Measurements from ENCODE around the gene SMARCC2. TPM values are rescaled to one million over a fixed set of nuclear protein-coding genes. Genes with fewer than 3 reads are reported as not detected.

Gene SMARCC2
- total RNA-seq, 1 experiment from 2014 or later: 129 TPM

DNA sequence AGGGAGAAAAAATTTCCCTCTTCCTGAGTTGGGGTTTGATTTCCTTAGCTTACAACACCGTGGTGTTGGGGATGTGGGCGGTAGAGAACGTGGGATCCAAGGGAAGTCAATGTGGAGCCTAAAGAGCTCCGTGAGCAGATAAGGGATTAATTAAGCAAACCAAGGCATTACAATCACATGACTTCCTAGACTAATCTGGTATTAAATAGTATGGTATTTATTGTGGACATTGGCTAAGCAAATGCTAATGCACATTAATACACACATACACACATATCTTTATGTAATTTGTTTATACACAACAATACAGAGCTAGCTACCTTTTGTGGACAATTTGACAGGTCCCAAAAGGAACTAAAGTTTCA, 33.2 kb upstream of the SMARCC2 start:
- no TSS peak for BruUV-seq (replicated peaks)
- no peak for TF ChIP-seq TCF7L2 (IDR thresholded peaks at IDR 0.05; ENCODE audit: low read depth, low read length)
- TF ChIP-seq CTCF (IDR thresholded peaks at IDR 0.05): no peak
- no peak for TF ChIP-seq POLR2AphosphoS5 (IDR thresholded peaks at IDR 0.05; ENCODE audit: low read depth, low read length)
- TF ChIP-seq, protein P1, sequence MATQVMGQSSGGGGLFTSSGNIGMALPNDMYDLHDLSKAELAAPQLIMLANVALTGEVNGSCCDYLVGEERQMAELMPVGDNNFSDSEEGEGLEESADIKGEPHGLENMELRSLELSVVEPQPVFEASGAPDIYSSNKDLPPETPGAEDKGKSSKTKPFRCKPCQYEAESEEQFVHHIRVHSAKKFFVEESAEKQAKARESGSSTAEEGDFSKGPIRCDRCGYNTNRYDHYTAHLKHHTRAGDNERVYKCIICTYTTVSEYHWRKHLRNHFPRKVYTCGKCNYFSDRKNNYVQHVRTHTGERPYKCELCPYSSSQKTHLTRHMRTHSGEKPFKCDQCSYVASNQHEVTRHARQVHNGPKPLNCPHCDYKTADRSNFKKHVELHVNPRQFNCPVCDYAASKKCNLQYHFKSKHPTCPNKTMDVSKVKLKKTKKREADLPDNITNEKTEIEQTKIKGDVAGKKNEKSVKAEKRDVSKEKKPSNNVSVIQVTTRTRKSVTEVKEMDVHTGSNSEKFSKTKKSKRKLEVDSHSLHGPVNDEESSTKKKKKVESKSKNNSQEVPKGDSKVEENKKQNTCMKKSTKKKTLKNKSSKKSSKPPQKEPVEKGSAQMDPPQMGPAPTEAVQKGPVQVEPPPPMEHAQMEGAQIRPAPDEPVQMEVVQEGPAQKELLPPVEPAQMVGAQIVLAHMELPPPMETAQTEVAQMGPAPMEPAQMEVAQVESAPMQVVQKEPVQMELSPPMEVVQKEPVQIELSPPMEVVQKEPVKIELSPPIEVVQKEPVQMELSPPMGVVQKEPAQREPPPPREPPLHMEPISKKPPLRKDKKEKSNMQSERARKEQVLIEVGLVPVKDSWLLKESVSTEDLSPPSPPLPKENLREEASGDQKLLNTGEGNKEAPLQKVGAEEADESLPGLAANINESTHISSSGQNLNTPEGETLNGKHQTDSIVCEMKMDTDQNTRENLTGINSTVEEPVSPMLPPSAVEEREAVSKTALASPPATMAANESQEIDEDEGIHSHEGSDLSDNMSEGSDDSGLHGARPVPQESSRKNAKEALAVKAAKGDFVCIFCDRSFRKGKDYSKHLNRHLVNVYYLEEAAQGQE (IDR thresholded peaks at IDR 0.05; ENCODE audit: insufficient read depth in 1 of 2, low read depth in 2 of 2, low read length in 1 of 2): no peak
- no peak for TF ChIP-seq SIN3A (IDR thresholded peaks at IDR 0.05; ENCODE audit: borderline replicate concordance, insufficient read depth, low read depth, low read length)
- Histone ChIP-seq H3K9me3 (ENCODE audit: control insufficient read depth, insufficient read depth, low read depth, low read length) (no peaks in the 10 kb centered on the region), H3K4me3 (ENCODE audit: low read depth in 2 of 2, low read length in 2 of 2) (peak overlapping the region; percentile 74 to 86), H3K27ac (ENCODE audit: low read length) (peak overlapping the region; percentile 94), H3K27me3 (ENCODE audit: control insufficient read depth, insufficient read depth, low read length) (no peaks in the 10 kb centered on the region), H3K4me1 (ENCODE audit: control insufficient read depth, insufficient read depth, low read length) (peaks cover 16% of the 10 kb centered on the region), H3K36me3 (ENCODE audit: control insufficient read depth, insufficient read depth, low read length) (no peaks in the 10 kb centered on the region; the same call in 1 of the 2 replicates)
- POLR2A ChIA-PET: interaction anchor here (1.3 to 1.8 kb wide), 2 partner anchors 16 to 95 kb away, joined by 3 to 5 read pairs; partner anchors contain the start of gene ESYT1
- in situ Hi-C loops (cut with HindIII; ENCODE audit: low pct_unique_long_range_greater_than_20kb, low sequenced_read_pairs) (no loop called here), intact Hi-C loops (cut with micrococcal nuclease; ENCODE audit: unreplicated experiment) (no loop called here)
- CTCF ChIA-PET: interaction anchor here (0.5 to 2.3 kb wide), 9 partner anchors 11 to 59 kb away, joined by 3 to 41 read pairs (median 3); partner anchors contain the start of gene SMARCC2
- no peak for ATAC-seq
- no peak for DNase-seq (ENCODE audit: low read depth, low spot score)

DNA sequence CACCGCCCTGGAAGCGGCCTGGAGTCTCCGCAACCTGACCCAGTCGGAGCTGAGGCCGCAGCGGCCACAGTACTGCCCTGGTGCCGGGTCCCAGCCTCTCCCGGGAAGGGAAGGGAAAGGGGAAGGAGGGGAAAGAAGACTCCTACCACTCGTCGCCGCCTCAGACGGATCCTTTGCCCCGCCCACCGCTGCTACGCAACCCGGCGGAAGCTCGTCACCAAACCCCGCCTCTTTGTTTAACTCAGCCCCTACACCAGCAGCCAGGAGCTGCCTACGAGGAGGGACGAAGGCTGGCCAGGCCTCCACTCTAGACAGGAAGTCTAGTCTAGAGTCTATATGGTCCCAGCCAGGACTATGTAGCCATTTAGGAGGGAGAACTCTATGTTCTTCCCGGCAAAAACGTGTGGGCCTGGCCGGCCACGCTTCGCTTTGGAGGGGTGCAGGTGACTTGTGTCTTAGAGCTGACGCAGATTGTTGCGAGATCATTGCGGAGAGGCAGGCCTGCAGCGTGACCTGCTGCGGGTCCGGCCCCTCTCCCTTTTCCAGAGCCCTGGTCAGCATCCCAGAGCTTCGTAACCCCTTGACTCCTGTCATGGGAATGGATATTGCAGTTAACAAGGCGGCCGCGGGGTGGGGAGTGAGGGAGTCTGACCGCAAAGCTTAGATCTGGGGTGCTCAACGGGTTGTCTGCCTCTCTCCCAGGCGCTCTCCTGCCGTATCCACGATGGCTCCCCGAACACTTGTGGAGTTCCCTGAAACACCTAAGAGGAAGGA, 32.7 kb upstream of the SMARCC2 start, which contains the start of gene RNF41:
Gene RNF41, minus strand, starts transcription at position 166 of the 774 bp plus-strand sequence. CDS start 7,875 bp downstream, outside the sequence.
- TF ChIP-seq CTCF (IDR thresholded peaks at IDR 0.05) (no peak), POLR2AphosphoS5 (IDR thresholded peaks at IDR 0.05; ENCODE audit: low read depth, low read length) (peak; percentile 91), SIN3A (IDR thresholded peaks at IDR 0.05; ENCODE audit: borderline replicate concordance, insufficient read depth, low read depth, low read length) (peak; percentile 57; the same call in 1 of the 2 replicates)
- TF ChIP-seq, protein P1 (IDR thresholded peaks at IDR 0.05; ENCODE audit: insufficient read depth in 1 of 2, low read depth in 2 of 2, low read length in 1 of 2): no peak
- ChIA-PET CTCF (interaction anchor here (0.5 to 2.3 kb wide), 10 partner anchors 10 to 59 kb away, joined by 3 to 41 read pairs (median 3); partner anchors contain the start of genes ANKRD52 and SMARCC2), POLR2A (interaction anchor here (0.6 to 1.8 kb wide), 5 partner anchors 11 to 94 kb away, joined by 3 to 5 read pairs (median 4); partner anchors contain the start of gene ESYT1)
- in situ Hi-C loops (cut with HindIII; ENCODE audit: low pct_unique_long_range_greater_than_20kb, low sequenced_read_pairs): no loop called here
- H3K36me3 ChIP-seq (ENCODE audit: control insufficient read depth, insufficient read depth, low read length): no peaks in the 10 kb centered on the region; the same call in 1 of the 2 replicates
- ATAC-seq (peak; percentile 93), DNase-seq (ENCODE audit: low read depth, low spot score) (peak; percentile 85)
- intact Hi-C loops (cut with micrococcal nuclease; ENCODE audit: unreplicated experiment): no loop called here
- H3K4me3 ChIP-seq (ENCODE audit: low read depth in 2 of 2, low read length in 2 of 2): peak within 1 kb of the TSS; percentile 74 to 86
- peak within 1 kb of the TSS; percentile 94 for H3K27ac ChIP-seq (ENCODE audit: low read length)
- no peaks in the 10 kb centered on the region for H3K27me3 ChIP-seq (ENCODE audit: control insufficient read depth, insufficient read depth, low read length)
- no TSS peak for BruUV-seq (replicated peaks)
- H3K9me3 ChIP-seq (ENCODE audit: control insufficient read depth, insufficient read depth, low read depth, low read length): no peaks in the 10 kb centered on the region
- H3K4me1 ChIP-seq (ENCODE audit: control insufficient read depth, insufficient read depth, low read length): peaks cover 16% of the 10 kb centered on the region

Data from Panc1 (cell line).